MCF 10A (cell line): ENCODE data around the gene SUN5. TPM values are rescaled to one million over a fixed set of nuclear protein-coding genes. Genes with fewer than 3 reads are reported as not detected.

Experiments used
- BruUV-seq: library from RNA; stranded (reverse); fragments of 400-500 nt; replicated peaks from 2 replicates; lab custom pipeline; 2021; lab: Mats Ljungman, UMichigan
- CTCF ChIA-PET: fragments of 300-600 bp; sonication (Branson Sonifier 250); formaldehyde crosslinking; extraction: SDS; loops from one replicate; lab custom pipeline; 2021; ENCODE audit warnings: antibody characterized with exemption, inconsistent platforms; lab: Yijun Ruan, JAX
- POLR2A ChIA-PET: fragments of 300-600, 350-650 bp; sonication (Branson Sonifier 250); formaldehyde crosslinking; extraction: SDS; loops from one replicate; lab custom pipeline; 2020; ENCODE audit warnings: antibody characterized with exemption, inconsistent platforms; lab: Yijun Ruan, JAX
- DNase-seq: peaks from one replicate; pipeline ENCODE4 v3.0.0-alpha.2; 2018; ENCODE audit not compliant: unreplicated experiment
- H3K27ac Mint-ChIP-seq: one replicate; pipeline ENCODE4 v1.8.0; 2022; ENCODE audit warnings: mild to moderate bottlenecking, low read depth, mixed read lengths; ENCODE audit not compliant: unreplicated experiment
- H3K27me3 Mint-ChIP-seq: one replicate; pipeline ENCODE4 v1.8.0; 2022; ENCODE audit warnings: mixed read lengths; ENCODE audit not compliant: insufficient read depth, unreplicated experiment
- H3K36me3 Mint-ChIP-seq: one replicate; pipeline ENCODE4 v1.8.0; 2022; ENCODE audit warnings: mild to moderate bottlenecking, moderate library complexity, mixed read lengths; ENCODE audit not compliant: insufficient read depth, unreplicated experiment
- H3K4me1 Mint-ChIP-seq: one replicate; pipeline ENCODE4 v1.8.0; 2022; ENCODE audit warnings: mixed read lengths; ENCODE audit not compliant: insufficient read depth, unreplicated experiment
- H3K4me3 Mint-ChIP-seq: one replicate; pipeline ENCODE4 v1.8.0; 2022; ENCODE audit warnings: mild to moderate bottlenecking, moderate library complexity, mixed read lengths; ENCODE audit not compliant: unreplicated experiment
- H3K9me3 Mint-ChIP-seq: one replicate; pipeline ENCODE4 v1.8.0; 2022; ENCODE audit warnings: mixed read lengths; ENCODE audit not compliant: unreplicated experiment
- CTCF ChIP-seq: fragments of 200-600 bp; IDR thresholded peaks from one replicate; pipeline ENCODE4 v1.8.0; 2022; ENCODE audit warnings: antibody characterized with exemption, mild to moderate bottlenecking; ENCODE audit not compliant: unreplicated experiment
- intact Hi-C: fragments of 100-400 bp; cut with micrococcal nuclease; formaldehyde crosslinking; loops from 2 replicates; pipeline ENCODE4 v1.14.1; 2022
- total RNA-seq: library from RNA; stranded (reverse); gene quantifications from 2 replicates; pipeline ENCODE4 v1.2.3, GENCODE V29; 2022

SUN5 gene
- total RNA-seq, 1 experiment from 2014 or later, result not detected

- Mint-ChIP-seq H3K9me3 (no peaks in the 10 kb centered on the region), H3K27me3 (peaks cover 19% of the 10 kb centered on the region), H3K4me3 (no peak overlapping the region), H3K4me1 (no peaks in the 10 kb centered on the region), H3K36me3 (no peaks in the 10 kb centered on the region), H3K27ac (no peak overlapping the region)
- DNase-seq, result no peak
- TF ChIP-seq CTCF, result no peak
- intact Hi-C loops, result no loop called here
- POLR2A ChIA-PET, result no interaction called here
- CTCF ChIA-PET, result interaction anchor here (1.1 kb wide), 1 partner anchor 34 kb away, joined by 3 read pairs; no protein-coding TSS in a partner anchor
- BruUV-seq, result no TSS peak
These were observed 28.3 kb upstream of the SUN5 start for GRCh38 chr20:33032555-33032954.

GRCh38 chr20:33031531-33031930 is 27.3 kb upstream of the SUN5 start, which contains the start of gene BPIFB6:
Gene BPIFB6 (plus strand): TSS chr20:33031648. CDS start chr20:33031648, 0 bp downstream.
- BruUV-seq, result no TSS peak
- no peak within 1 kb of the TSS for H3K4me3 Mint-ChIP-seq
- DNase-seq, result no peak
- intact Hi-C loops, result no loop called here
- ChIA-PET POLR2A (no interaction called here), CTCF (interaction anchor here (1.1 kb wide), 1 partner anchor 35 kb away, joined by 3 read pairs; no protein-coding TSS in a partner anchor)
- H3K36me3 Mint-ChIP-seq, result no peaks in the 10 kb centered on the region
- H3K9me3 Mint-ChIP-seq, result no peaks in the 10 kb centered on the region
- peaks cover 16% of the 10 kb centered on the region for H3K27me3 Mint-ChIP-seq
- H3K27ac Mint-ChIP-seq, result no peak within 1 kb of the TSS
- no peaks in the 10 kb centered on the region for H3K4me1 Mint-ChIP-seq
- TF ChIP-seq CTCF, result no peak

GRCh38 chr20:33030569-33030968 is 26.3 kb upstream of the SUN5 start:
- DNase-seq, result no peak
- TF ChIP-seq CTCF, result no peak
- intact Hi-C loops, result no loop called here
- Mint-ChIP-seq H3K4me3 (no peak overlapping the region), H3K4me1 (no peaks in the 10 kb centered on the region), H3K27ac (no peak overlapping the region), H3K27me3 (peaks cover 16% of the 10 kb centered on the region), H3K9me3 (no peaks in the 10 kb centered on the region), H3K36me3 (no peaks in the 10 kb centered on the region)
- BruUV-seq, result no TSS peak
- ChIA-PET CTCF (no interaction called here), POLR2A (no interaction called here)

- no peak overlapping the region for H3K4me3 Mint-ChIP-seq
- CTCF ChIA-PET, result interaction anchor here (0.6 kb wide), 1 partner anchor 14 kb away, joined by 3 read pairs; no protein-coding TSS in a partner anchor
- no peak overlapping the region for H3K27ac Mint-ChIP-seq
- H3K9me3 Mint-ChIP-seq, result no peaks in the 10 kb centered on the region
- POLR2A ChIA-PET, result no interaction called here
- peaks cover 16% of the 10 kb centered on the region for H3K27me3 Mint-ChIP-seq
- no peaks in the 10 kb centered on the region for H3K36me3 Mint-ChIP-seq
- no peaks in the 10 kb centered on the region for H3K4me1 Mint-ChIP-seq
- intact Hi-C loops, result no loop called here
- no peak for TF ChIP-seq CTCF
- no TSS peak for BruUV-seq
- DNase-seq, result no peak
These were observed 25.8 kb upstream of the SUN5 start for GRCh38 chr20:33030076-33030475.
